Osteoblast (primary cell): Measurements from ENCODE around the gene RPL18. TPM values are rescaled to one million over a fixed set of nuclear protein-coding genes. Genes with fewer than 3 reads are reported as not detected.

ENCODE experiments used
- DNase-seq: peaks from one replicate; pipeline ENCODE4 v3.0.0; 2011; ENCODE audit warnings: low spot score, mixed read lengths; ENCODE audit not compliant: insufficient read length; ENCODE audit errors: missing footprints
- H2AFZ ChIP-seq: 2 replicates; pipeline ENCODE4 v1.6.0; 2011; ENCODE audit warnings: mild to moderate bottlenecking, low read length
- H3K27ac ChIP-seq: 2 replicates; pipeline ENCODE4 v1.5.1; 2011; ENCODE audit warnings: mild to moderate bottlenecking, low read depth, low read length, moderate library complexity
- H3K27me3 ChIP-seq: 2 replicates; pipeline ENCODE4 v1.6.0; 2012; ENCODE audit warnings: mild to moderate bottlenecking, control low read depth, inconsistent platforms, low read length, moderate library complexity; ENCODE audit not compliant: insufficient read depth
- H3K36me3 ChIP-seq: 2 replicates; pipeline ENCODE4 v1.5.1; 2011; ENCODE audit warnings: mild to moderate bottlenecking, low read length, control low read depth, moderate library complexity; ENCODE audit not compliant: insufficient read depth
- H3K4me1 ChIP-seq: 2 replicates; pipeline ENCODE4 v1.5.1; 2011; ENCODE audit warnings: mild to moderate bottlenecking, low read length, control low read depth, moderate library complexity; ENCODE audit not compliant: insufficient read depth
- H3K4me2 ChIP-seq: 2 replicates; pipeline ENCODE4 v1.6.0; 2011; ENCODE audit warnings: mild to moderate bottlenecking, low read length; ENCODE audit not compliant: insufficient read depth
- H3K4me3 ChIP-seq: fragments of 200-600 bp; sonication (generic); 3 replicates; pipeline ENCODE4 v1.5.1; 2012; ENCODE audit warnings: mild to moderate bottlenecking, low read length, inconsistent platforms; ENCODE audit not compliant: insufficient read depth
- H3K79me2 ChIP-seq: 2 replicates; pipeline ENCODE4 v1.6.0; 2012; ENCODE audit warnings: mild to moderate bottlenecking, low read length, control low read depth, inconsistent platforms; ENCODE audit not compliant: insufficient read depth
- H3K9me3 ChIP-seq: 2 replicates; pipeline ENCODE4 v1.5.1; 2011; ENCODE audit warnings: low read depth, low read length, control low read depth
- H4K20me1 ChIP-seq: 2 replicates; pipeline ENCODE4 v1.6.0; 2012; ENCODE audit warnings: mild to moderate bottlenecking, low read length, control low read depth; ENCODE audit not compliant: insufficient read depth
- total RNA-seq: library from RNA; depleted of rRNA; stranded (reverse); fragments of >200 nt; gene quantifications from 2 replicates; pipeline ENCODE4 v1.2.3, GENCODE V29; 2012
- TF ChIP-seq, protein P1 (sequence below): IDR thresholded peaks from 2 replicates; pipeline ENCODE4 v1.5.1; 2011; ENCODE audit warnings: mild to moderate bottlenecking, low read depth, low read length, moderate library complexity; ENCODE audit errors: extremely low read depth

RPL18 gene
- total RNA-seq, 1 donor, result 1,357 TPM

GRCh38 chr19:48606463-48607358 is 12.3 kb downstream of the RPL18 start, which contains the start of gene SPACA4:
Gene SPACA4 (plus strand): TSS chr19:48606742. CDS start chr19:48606979, 237 bp downstream.
- no peaks in the 10 kb centered on the region for H3K4me1 ChIP-seq
- H3K79me2 ChIP-seq, result no peaks in the 10 kb centered on the region
- TF ChIP-seq, protein P1, sequence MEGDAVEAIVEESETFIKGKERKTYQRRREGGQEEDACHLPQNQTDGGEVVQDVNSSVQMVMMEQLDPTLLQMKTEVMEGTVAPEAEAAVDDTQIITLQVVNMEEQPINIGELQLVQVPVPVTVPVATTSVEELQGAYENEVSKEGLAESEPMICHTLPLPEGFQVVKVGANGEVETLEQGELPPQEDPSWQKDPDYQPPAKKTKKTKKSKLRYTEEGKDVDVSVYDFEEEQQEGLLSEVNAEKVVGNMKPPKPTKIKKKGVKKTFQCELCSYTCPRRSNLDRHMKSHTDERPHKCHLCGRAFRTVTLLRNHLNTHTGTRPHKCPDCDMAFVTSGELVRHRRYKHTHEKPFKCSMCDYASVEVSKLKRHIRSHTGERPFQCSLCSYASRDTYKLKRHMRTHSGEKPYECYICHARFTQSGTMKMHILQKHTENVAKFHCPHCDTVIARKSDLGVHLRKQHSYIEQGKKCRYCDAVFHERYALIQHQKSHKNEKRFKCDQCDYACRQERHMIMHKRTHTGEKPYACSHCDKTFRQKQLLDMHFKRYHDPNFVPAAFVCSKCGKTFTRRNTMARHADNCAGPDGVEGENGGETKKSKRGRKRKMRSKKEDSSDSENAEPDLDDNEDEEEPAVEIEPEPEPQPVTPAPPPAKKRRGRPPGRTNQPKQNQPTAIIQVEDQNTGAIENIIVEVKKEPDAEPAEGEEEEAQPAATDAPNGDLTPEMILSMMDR, result no peak
- no peaks in the 10 kb centered on the region for H4K20me1 ChIP-seq
- DNase-seq, result peak; percentile 66
- no peak within 1 kb of the TSS for H2AFZ ChIP-seq
- no peak within 1 kb of the TSS for H3K27ac ChIP-seq
- no peaks in the 10 kb centered on the region for H3K27me3 ChIP-seq
- H3K36me3 ChIP-seq, result no peaks in the 10 kb centered on the region
- no peak within 1 kb of the TSS for H3K4me3 ChIP-seq
- H3K4me2 ChIP-seq, result no peak within 1 kb of the TSS
- no peaks in the 10 kb centered on the region for H3K9me3 ChIP-seq

DNA sequence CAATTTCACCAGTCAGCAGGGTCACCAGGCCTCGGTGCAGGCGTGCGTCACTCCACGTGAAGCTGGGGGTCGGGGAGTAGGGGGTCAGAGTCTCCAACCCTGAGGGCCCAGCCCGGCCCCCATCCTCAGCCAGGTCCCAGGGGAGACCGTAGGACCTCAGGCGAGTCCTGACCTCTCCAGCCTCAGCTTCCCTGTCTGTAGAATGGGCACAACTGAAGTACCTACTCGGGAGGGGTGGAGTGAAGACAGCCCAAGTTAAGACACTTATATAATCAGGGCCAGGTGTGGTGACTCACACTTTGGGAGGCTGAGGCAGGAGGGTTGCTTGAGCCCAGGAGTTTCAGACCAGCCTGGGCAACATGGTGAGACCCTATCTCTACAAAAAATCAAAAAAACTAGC is 15.1 kb downstream of the RPL18 start:
- H3K27ac ChIP-seq, result no peak overlapping the region
- TF ChIP-seq, protein P1, result no peak
- no peaks in the 10 kb centered on the region for H3K79me2 ChIP-seq
- no peak overlapping the region for H3K4me3 ChIP-seq
- H2AFZ ChIP-seq, result no peak overlapping the region
- peak; percentile 39 for DNase-seq
- H3K36me3 ChIP-seq, result no peaks in the 10 kb centered on the region
- H3K4me2 ChIP-seq, result no peak overlapping the region
- no peaks in the 10 kb centered on the region for H3K27me3 ChIP-seq
- H3K4me1 ChIP-seq, result no peaks in the 10 kb centered on the region
- H3K9me3 ChIP-seq, result no peaks in the 10 kb centered on the region
- H4K20me1 ChIP-seq, result no peaks in the 10 kb centered on the region

GRCh38 chr19:48603449-48603848 is 15.5 kb downstream of the RPL18 start:
- TF ChIP-seq, protein P1, result no peak
- Histone ChIP-seq H3K4me1 (no peaks in the 10 kb centered on the region), H3K9me3 (no peaks in the 10 kb centered on the region), H4K20me1 (no peaks in the 10 kb centered on the region), H3K27ac (no peak overlapping the region), H3K79me2 (no peaks in the 10 kb centered on the region), H3K36me3 (no peaks in the 10 kb centered on the region), H3K4me3 (no peak overlapping the region), H2AFZ (no peak overlapping the region), H3K27me3 (no peaks in the 10 kb centered on the region), H3K4me2 (no peak overlapping the region)
- no peak for DNase-seq

GRCh38 chr19:48603001-48603400 is 16.0 kb downstream of the RPL18 start:
- no peak overlapping the region for H3K4me2 ChIP-seq
- H3K79me2 ChIP-seq, result no peaks in the 10 kb centered on the region
- no peak overlapping the region for H3K27ac ChIP-seq
- peak; percentile 91 for DNase-seq
- no peak overlapping the region for H2AFZ ChIP-seq
- H3K4me1 ChIP-seq, result no peaks in the 10 kb centered on the region
- no peak overlapping the region for H3K4me3 ChIP-seq
- no peaks in the 10 kb centered on the region for H4K20me1 ChIP-seq
- no peaks in the 10 kb centered on the region for H3K9me3 ChIP-seq
- TF ChIP-seq, protein P1, result no peak
- no peaks in the 10 kb centered on the region for H3K36me3 ChIP-seq
- no peaks in the 10 kb centered on the region for H3K27me3 ChIP-seq
